Immature natural killer cell (primary cell): ENCODE results near the gene TEN1. TPM values are rescaled to one million over a fixed set of nuclear protein-coding genes. Genes with fewer than 3 reads are reported as not detected.

Experiments
- DNase-seq, 3 donors: peaks; one replicate each; pipeline ENCODE4 v3.0.0; 2022; ENCODE audit warnings: mixed read lengths in 1 of 3
- H3K27ac Mint-ChIP-seq, 6 donors: one replicate each; pipeline ENCODE4 v1.8.0; 2020; ENCODE audit warnings: mixed read lengths in 6 of 6, mild to moderate bottlenecking in 5 of 6, inconsistent platforms in 4 of 6, moderate library complexity in 3 of 6
- H3K27me3 Mint-ChIP-seq, 3 donors: one replicate each; pipeline ENCODE4 v1.8.0; 2020 to 2021; ENCODE audit warnings: low read depth in 3 of 3, mild to moderate bottlenecking in 3 of 3, mixed read lengths in 3 of 3, moderate library complexity in 3 of 3, inconsistent platforms in 1 of 3
- H3K36me3 Mint-ChIP-seq, 3 donors: one replicate each; pipeline ENCODE4 v1.8.0; 2020; ENCODE audit warnings: mixed read lengths in 3 of 3, inconsistent platforms in 2 of 3, mild to moderate bottlenecking in 2 of 3
- H3K4me1 Mint-ChIP-seq, 2 donors: one replicate each; pipeline ENCODE4 v1.8.0; 2020; ENCODE audit warnings: inconsistent platforms in 2 of 2, mild to moderate bottlenecking in 2 of 2, mixed read lengths in 2 of 2, moderate library complexity in 1 of 2
- H3K4me3 Mint-ChIP-seq, 5 donors: one replicate each; pipeline ENCODE4 v1.8.0; 2020; ENCODE audit warnings: mild to moderate bottlenecking in 5 of 5, mixed read lengths in 5 of 5, inconsistent platforms in 3 of 5, moderate library complexity in 3 of 5
- H3K9me3 Mint-ChIP-seq, 6 donors: one replicate each; pipeline ENCODE4 v1.8.0; 2020; ENCODE audit warnings: mild to moderate bottlenecking in 6 of 6, mixed read lengths in 6 of 6, inconsistent platforms in 4 of 6, moderate library complexity in 3 of 6
- polyA plus RNA-seq, 3 donors: library from polyadenylated mRNA; unstranded; fragments of 300-500 nt; fragmentation: Illumina TruSeq; gene quantifications; one replicate each; pipeline ENCODE4 v1.2.3, GENCODE V29; 2021

TEN1 gene
- polyA plus RNA-seq, 3 donors from 2014 or later, result 40.2 to 53.0 (median 43.7) TPM

DNA sequence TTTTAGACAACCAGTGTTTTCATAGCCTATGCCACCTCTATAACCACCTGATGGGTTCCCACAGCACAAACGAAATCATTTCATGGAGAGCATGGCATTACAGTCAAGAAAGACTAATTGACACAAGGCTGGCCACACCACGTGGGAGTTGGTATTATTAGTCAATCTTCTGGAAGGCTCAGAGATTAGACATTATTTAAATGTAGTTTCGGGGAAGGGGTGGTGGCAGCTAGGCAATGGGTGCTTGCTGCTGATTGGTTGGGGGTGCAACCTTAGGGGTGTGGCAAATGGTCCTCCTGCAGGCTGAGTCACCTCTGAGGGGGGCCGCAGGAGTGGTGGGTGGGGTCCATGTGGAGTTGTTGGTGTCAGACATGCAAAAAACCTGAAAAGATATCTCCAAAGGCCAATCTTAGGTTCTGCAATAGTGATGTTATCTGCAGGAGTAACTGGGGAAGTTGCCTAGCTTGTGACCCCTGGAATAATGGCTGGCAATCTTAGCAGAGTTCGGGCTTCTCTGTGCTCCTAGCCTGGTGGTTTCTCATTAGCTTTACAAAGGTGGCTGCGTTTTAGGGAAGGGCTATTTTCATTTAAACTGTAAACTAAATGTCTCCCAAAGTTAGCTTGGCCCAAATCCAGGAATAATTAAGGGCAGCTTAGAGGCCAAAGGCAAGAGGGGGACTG is 4.6 kb downstream of the TEN1 start:
- peaks cover 0 to 4% (median 3%) of the 10 kb centered on the region in 3 donors for H3K36me3 Mint-ChIP-seq
- H3K4me1 Mint-ChIP-seq, result peaks cover 12 to 19% of the 10 kb centered on the region in 2 donors
- no peak for DNase-seq
- H3K4me3 Mint-ChIP-seq, result no peak overlapping the region
- H3K27me3 Mint-ChIP-seq, result peaks cover 0 to 7% (median 3%) of the 10 kb centered on the region in 3 donors
- H3K27ac Mint-ChIP-seq, result no peak overlapping the region
- no peaks in the 10 kb centered on the region for H3K9me3 Mint-ChIP-seq

DNA sequence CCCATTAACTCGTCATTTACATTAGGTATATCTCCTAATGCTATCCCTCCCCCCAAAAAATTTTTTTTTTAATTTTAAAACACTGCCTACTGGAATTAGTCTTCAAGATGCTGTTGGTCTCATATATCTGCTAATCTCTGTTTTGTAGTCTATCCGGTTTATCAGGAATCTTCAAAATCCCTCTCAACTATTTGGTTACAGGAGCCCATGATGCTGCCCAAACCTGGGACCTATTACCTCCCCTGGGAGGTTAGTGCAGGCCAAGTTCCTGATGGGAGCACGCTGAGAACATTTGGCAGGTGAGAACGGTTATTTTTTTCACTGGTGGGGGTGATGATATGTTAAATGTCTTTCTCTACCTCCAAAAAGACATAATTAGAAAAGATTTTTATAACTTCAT is 6.9 kb downstream of the TEN1 start:
- H3K9me3 Mint-ChIP-seq, result no peaks in the 10 kb centered on the region
- H3K27me3 Mint-ChIP-seq, result peaks cover 0 to 1% (median 0%) of the 10 kb centered on the region in 3 donors
- DNase-seq, result no peak
- H3K4me3 Mint-ChIP-seq, result no peak overlapping the region
- H3K27ac Mint-ChIP-seq, result no peak overlapping the region
- peaks cover 1 to 2% of the 10 kb centered on the region in 2 donors for H3K4me1 Mint-ChIP-seq
- H3K36me3 Mint-ChIP-seq, result peaks cover 0 to 4% (median 3%) of the 10 kb centered on the region in 3 donors

DNA sequence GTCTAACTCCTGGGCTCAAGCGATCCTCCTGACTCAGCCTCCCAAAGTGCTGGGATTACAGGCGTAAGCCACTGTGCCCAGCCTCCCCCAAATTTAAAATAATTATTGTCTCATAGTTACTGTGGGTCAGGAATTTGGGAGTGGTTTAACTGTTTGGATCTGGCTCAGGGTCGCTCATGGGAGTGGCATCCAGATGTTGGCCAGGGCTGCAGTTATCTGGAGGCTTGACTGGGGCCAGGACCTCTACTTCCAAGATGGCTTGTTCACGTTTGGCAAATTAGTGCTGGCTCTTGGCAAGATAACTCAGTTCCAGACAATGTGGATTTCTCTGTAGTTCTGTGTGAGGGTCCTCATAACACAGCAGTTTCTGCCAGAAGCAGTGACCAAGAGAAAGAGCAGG is 8.0 kb downstream of the TEN1 start:
- no peak for DNase-seq
- no peak overlapping the region for H3K27ac Mint-ChIP-seq
- no peak overlapping the region for H3K4me3 Mint-ChIP-seq
- H3K9me3 Mint-ChIP-seq, result no peaks in the 10 kb centered on the region
- H3K36me3 Mint-ChIP-seq, result peaks cover 3 to 8% (median 4%) of the 10 kb centered on the region in 3 donors
- no peaks in the 10 kb centered on the region for H3K4me1 Mint-ChIP-seq
- no peaks in the 10 kb centered on the region for H3K27me3 Mint-ChIP-seq

DNA sequence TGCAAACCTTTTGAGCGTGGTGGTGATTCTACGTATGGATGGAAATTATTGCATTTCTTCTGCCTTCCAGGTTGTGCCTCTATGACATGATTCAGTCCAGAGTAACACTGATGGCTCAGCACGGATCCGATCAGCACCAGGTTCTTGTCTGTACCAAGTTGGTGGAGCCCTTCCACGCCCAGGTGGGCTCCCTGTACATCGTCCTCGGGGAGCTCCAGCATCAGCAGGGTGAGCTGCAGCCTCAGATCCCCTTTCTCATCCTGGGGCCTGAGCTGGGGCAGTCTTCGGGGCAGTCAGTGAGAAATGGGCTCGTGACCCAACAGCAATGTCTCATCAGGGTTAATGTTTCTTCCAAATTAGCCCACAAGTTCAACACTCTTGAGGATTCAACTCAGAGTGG is 12.4 kb downstream of the TEN1 start:
- no peak overlapping the region for H3K4me3 Mint-ChIP-seq
- peaks cover 7 to 11% (median 8%) of the 10 kb centered on the region in 3 donors for H3K36me3 Mint-ChIP-seq
- no peak for DNase-seq
- no peaks in the 10 kb centered on the region for H3K9me3 Mint-ChIP-seq
- no peaks in the 10 kb centered on the region for H3K4me1 Mint-ChIP-seq
- no peak overlapping the region for H3K27ac Mint-ChIP-seq
- H3K27me3 Mint-ChIP-seq, result no peaks in the 10 kb centered on the region

DNA sequence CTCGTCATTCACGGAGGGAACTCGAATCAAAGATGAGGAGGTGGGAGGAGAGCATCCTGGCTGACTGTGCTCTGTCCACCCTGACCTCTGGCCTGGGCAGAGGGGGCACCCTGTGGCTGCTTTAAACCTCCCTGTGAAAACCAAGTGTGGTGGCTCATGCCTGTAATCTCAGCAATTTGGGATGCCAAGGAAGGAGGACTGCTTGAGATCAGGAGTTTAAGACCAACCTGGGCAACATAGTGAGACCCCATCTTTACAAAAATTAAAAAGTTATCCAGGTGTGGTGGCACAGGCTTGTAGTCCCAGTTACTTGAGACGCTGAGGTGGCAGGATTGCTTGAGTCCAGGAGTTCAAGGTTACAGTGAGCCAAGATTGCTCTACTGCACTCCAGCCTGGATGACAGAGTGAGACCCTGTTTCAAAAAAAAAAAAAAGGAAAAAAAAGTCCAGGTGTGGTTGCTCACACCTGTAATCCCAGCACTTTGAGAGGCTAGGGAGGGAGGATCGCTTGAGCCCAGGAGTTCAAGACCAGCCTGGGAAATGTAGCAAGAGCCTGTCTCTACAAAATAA is 15.8 kb downstream of the TEN1 start:
- Mint-ChIP-seq H3K27ac (no peak overlapping the region), H3K4me3 (no peak overlapping the region), H3K27me3 (peaks cover 0 to 2% (median 0%) of the 10 kb centered on the region in 3 donors), H3K9me3 (no peaks in the 10 kb centered on the region), H3K4me1 (peaks cover 11% of the 10 kb centered on the region in 2 donors), H3K36me3 (peaks cover 4 to 16% (median 7%) of the 10 kb centered on the region in 3 donors)
- DNase-seq, result no peak

DNA sequence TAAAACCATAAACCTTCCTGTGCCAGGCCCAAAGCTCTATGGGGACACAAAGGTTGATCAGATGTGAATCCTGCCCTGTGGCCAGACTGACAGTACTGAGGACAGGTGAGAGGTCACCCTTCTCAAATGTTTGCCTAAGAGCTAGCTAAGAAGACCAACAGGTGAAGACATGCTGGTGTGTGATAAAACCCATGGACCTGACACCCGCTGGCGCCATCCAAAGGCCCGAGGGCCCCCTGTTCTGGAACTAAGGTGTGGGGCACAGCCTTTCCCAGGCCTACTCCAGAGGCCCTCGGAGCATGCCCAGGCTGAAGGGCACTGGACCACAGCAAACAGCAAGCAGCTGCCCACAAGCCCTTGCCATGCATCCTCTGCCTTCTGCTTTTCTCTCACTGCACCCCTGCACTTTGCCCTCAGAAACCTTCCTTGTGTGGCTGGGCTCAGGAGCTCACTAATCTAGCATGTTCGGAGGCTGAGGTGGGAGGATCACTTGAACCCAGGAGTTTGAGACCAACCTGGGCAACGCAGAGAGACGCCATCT is 16.4 kb downstream of the TEN1 start:
- H3K9me3 Mint-ChIP-seq, result no peaks in the 10 kb centered on the region
- H3K4me1 Mint-ChIP-seq, result peaks cover 11% of the 10 kb centered on the region in 2 donors
- no peak overlapping the region for H3K4me3 Mint-ChIP-seq
- no peak for DNase-seq
- H3K27me3 Mint-ChIP-seq, result peaks cover 0 to 2% (median 0%) of the 10 kb centered on the region in 3 donors
- no peak overlapping the region for H3K27ac Mint-ChIP-seq
- peaks cover 4 to 16% (median 7%) of the 10 kb centered on the region in 3 donors for H3K36me3 Mint-ChIP-seq

DNA sequence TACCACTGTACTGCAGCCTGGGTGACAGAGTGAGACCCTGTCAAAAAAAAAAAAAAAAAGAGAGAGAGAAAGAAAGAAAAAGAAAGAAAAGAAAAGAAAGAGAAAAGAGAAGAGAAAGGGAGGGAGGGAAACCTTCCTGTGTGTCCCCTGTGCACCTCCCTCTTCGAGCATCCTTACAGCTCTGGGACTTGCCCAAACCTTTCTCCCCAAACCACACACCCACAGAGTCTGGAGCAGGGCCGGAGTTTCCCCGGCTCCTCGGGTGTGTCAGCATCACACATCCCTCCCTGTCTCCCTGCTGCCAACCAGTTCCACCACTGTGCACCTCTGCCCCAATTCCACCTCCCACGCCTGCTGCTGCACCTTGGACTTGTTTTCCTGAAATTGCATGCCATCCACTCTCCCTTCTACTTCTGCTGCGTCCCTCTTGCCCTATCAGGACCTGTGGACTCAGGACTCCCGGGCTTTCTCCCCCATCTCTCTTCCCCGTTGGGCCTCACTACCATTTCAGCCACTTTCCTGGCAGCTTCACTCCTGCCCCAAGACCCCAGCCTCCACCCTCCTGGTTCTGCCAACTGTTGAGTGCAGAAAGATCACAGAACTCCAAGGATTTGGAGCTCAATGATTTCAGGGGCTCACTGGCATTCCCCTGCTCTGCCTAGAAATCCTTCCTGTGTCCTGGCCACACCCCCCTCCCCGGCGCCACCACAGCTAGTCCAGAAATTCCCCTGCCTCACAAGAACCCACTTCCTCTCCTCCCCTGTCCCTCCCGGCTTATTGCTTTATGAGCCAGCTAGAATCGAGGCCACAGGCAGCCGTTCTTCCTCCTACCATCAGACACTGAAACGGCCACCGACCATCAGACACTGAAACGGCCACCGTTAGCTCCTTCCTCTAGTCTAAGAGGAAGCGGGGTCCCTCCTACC is 17.9 kb downstream of the TEN1 start:
- peaks cover 0 to 2% (median 0%) of the 10 kb centered on the region in 3 donors for H3K27me3 Mint-ChIP-seq
- H3K36me3 Mint-ChIP-seq, result peaks cover 0 to 16% (median 3%) of the 10 kb centered on the region in 3 donors
- peaks cover 11% of the 10 kb centered on the region in 2 donors for H3K4me1 Mint-ChIP-seq
- peak overlapping the region in 5 of 6 donors; percentile 17 to 74 (median 52) for H3K27ac Mint-ChIP-seq
- H3K4me3 Mint-ChIP-seq, result no peak overlapping the region
- H3K9me3 Mint-ChIP-seq, result no peaks in the 10 kb centered on the region
- no peak for DNase-seq

DNA sequence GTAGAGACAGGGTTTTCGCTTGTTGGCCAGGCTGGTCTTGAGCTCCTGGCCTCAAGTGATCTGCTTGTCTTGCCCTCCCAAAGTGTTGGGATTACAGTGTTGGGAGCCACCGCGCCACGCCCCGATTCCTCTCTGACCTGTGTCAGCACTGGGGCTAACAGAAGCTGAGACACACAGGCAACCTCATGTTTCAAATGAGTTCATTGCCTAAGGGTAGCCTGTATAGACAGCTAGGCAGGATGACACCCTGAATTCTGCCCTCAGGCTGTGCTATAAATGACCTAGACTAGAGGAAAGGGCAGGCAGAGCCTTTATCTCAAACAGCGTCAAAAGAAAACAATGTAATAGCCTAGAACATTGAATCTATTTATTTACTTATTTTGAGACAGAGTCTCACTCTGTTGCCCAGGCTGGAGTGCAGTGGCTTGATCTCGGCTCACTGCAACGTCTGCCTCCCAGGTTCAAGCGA is 19.3 kb downstream of the TEN1 start:
- H3K9me3 Mint-ChIP-seq, result no peaks in the 10 kb centered on the region
- no peak overlapping the region for H3K27ac Mint-ChIP-seq
- peaks cover 0 to 2% (median 0%) of the 10 kb centered on the region in 3 donors for H3K27me3 Mint-ChIP-seq
- no peak overlapping the region for H3K4me3 Mint-ChIP-seq
- H3K36me3 Mint-ChIP-seq, result peaks cover 0 to 17% (median under 1%) of the 10 kb centered on the region in 3 donors
- DNase-seq, result no peak
- H3K4me1 Mint-ChIP-seq, result peaks cover 11% of the 10 kb centered on the region in 2 donors

DNA sequence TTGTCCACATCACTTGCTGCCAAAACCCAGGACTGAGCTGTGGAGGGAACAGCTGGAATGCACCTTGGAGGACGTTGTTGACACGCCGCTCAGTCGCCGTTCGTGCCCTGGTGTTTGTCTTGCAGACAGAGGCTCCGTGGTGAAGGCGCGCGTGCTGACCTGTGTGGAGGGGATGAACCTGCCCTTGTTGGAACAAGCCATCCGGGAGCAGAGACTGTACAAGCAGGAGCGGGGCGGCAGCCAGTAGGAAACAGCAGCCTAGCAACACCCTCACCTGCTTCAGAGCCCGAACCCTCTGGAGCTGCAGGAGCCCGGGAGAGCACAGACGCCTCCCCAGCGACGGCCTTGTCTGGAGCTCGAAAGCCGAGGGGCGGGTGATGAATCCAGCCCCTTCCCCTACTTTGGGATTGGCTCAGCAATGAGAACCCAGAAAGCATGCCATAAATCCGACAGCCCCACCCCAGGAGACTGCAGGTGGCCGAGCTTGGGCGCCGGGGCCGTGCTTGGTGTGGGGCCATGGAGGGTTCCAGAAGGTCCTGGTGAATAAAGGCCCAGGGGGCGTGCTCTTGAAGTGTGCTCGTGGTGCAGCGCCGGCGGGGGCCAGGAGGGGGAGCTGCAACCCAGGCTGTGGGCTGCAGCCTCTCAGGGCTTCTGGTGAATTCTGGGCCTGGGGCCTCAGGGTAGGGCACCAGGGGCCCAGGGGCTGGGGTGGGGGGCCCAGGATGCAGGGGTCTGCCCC is 21.1 kb downstream of the TEN1 start:
- no peak overlapping the region for H3K4me3 Mint-ChIP-seq
- H3K9me3 Mint-ChIP-seq, result no peaks in the 10 kb centered on the region
- peaks cover 11% of the 10 kb centered on the region in 2 donors for H3K4me1 Mint-ChIP-seq
- H3K36me3 Mint-ChIP-seq, result peaks cover 0 to 13% (median 0%) of the 10 kb centered on the region in 3 donors
- no peak overlapping the region for H3K27ac Mint-ChIP-seq
- DNase-seq, result peak; percentile 28 to 40 (median 40)
- peaks cover 0 to 2% (median under 1%) of the 10 kb centered on the region in 3 donors for H3K27me3 Mint-ChIP-seq

DNA sequence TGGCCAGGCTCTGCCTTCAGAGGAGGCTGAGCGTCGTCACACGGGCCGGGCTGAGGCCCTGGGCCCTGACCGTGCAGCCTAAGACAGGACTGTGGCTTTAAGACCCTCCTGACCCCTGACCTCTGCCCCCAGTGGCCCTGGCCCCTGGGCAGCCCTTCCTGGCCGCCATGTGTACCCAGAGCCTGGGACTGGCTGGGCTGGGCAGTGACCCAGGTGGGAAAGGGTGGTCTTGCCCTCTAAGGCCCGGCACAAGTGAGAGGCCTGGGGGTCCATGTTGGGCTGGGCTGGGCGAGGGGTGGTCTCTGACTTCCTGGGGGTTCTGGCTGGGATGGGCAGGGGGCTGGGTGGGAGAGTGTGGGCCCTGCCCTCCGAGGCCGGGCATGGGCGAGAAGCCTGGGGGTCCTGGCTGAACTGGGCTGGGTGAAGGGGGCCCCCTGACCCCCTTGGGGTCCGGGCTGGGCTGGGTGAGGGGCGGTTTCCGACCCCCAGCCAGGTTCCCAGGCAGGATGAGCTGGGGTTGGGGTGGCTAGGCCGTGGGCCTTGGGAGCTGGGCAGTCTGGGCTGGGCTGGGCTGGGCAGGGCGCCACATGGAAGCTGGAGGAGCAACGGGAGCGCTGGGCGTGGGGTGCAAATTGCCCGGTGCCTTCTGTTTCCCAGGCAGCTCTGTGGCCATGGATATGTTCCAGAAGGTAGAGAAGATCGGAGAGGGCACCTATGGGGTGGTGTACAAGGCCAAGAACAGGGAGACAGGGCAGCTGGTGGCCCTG is 21.9 kb downstream of the TEN1 start, which contains the start of gene CDK3:
TSS of gene CDK3 (plus strand) at position 101 of the 767 bp plus-strand sequence. CDS start at position 672, 571 bp downstream.
- H3K4me3 Mint-ChIP-seq, result no peak within 1 kb of the TSS
- H3K27ac Mint-ChIP-seq, result no peak within 1 kb of the TSS
- no peak for DNase-seq
- H3K4me1 Mint-ChIP-seq, result peaks cover 11% of the 10 kb centered on the region in 2 donors
- H3K36me3 Mint-ChIP-seq, result peaks cover 0 to 17% (median 0%) of the 10 kb centered on the region in 3 donors
- peaks cover 0 to 2% (median 1%) of the 10 kb centered on the region in 3 donors for H3K27me3 Mint-ChIP-seq
- H3K9me3 Mint-ChIP-seq, result no peaks in the 10 kb centered on the region

DNA sequence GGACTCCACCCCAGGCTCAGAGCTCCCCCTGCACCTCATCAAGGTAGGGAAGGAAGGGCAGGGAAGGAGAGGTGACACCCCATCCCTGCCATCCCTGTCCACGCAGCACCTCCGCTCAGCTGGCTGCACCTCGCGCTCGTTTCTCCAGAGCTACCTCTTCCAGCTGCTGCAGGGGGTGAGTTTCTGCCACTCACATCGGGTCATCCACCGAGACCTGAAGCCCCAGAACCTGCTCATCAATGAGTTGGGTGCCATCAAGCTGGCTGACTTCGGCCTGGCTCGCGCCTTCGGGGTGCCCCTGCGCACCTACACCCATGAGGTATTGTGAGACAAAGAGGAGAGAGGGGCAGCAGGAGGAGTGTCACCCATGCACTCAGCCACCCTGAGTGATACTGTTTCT is 23.1 kb downstream of the TEN1 start:
- DNase-seq, result no peak
- Mint-ChIP-seq H3K27me3 (peaks cover 0 to 2% (median 1%) of the 10 kb centered on the region in 3 donors), H3K27ac (no peak overlapping the region), H3K4me3 (no peak overlapping the region), H3K4me1 (peaks cover 6% of the 10 kb centered on the region in 2 donors), H3K36me3 (peaks cover 0 to 16% (median 0%) of the 10 kb centered on the region in 3 donors), H3K9me3 (no peaks in the 10 kb centered on the region)

DNA sequence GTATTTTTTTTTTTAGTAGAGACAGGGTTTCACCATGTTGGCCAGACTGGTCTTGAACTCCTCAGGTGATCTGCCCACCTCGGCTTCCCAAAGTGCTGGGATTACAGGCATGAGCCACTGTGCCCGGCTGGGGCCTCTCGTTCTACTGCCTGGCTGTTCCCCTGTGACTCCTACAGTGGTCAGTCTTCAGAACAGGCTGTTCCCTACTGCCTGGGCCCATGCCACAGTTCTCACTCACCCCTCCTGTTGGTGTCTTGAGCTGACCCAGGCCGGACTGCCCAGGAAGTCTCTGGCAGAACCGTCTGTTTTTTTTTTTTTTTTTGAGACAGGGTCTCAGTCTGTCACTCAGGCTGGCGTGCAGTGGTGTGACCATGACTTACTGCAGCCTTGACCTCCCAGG is 24.9 kb downstream of the TEN1 start:
- no peak for DNase-seq
- peaks cover 0 to 1% (median 0%) of the 10 kb centered on the region in 3 donors for H3K27me3 Mint-ChIP-seq
- no peaks in the 10 kb centered on the region for H3K4me1 Mint-ChIP-seq
- no peaks in the 10 kb centered on the region for H3K9me3 Mint-ChIP-seq
- no peak overlapping the region for H3K4me3 Mint-ChIP-seq
- no peak overlapping the region for H3K27ac Mint-ChIP-seq
- H3K36me3 Mint-ChIP-seq, result peaks cover 0 to 10% (median 0%) of the 10 kb centered on the region in 3 donors
